ENCODE results near the gene ZSCAN18. TPM values are rescaled to one million over a fixed set of nuclear protein-coding genes. Genes with fewer than 3 reads are reported as not detected.

ZSCAN18 gene
- total and polyA plus RNA-seq, 9 of the 15 experiments (the other 6 are each of a cell fraction or from before 2014, with no cell fraction given), result 0.07 to 1.9 (median 0.31) TPM; not detected in 1

- BruUV-seq (replicated peaks), result no TSS peak
- Histone ChIP-seq H3K4me1 (replicated peaks in 1 of 2; ENCODE audit: control insufficient read depth in 2 of 2, insufficient read depth in 2 of 2, low read length in 2 of 2) (peaks cover 0 to 7% of the 10 kb centered on the region in 2 experiments; a peak in 1 of 5 replicates), H3K9me1 (ENCODE audit: control insufficient read depth, insufficient read depth, low read length) (no peaks in the 10 kb centered on the region), H3K27me3 (ENCODE audit: control insufficient read depth in 2 of 2, insufficient read depth in 2 of 2, low read length in 2 of 2) (no peaks in the 10 kb centered on the region), H3K9me3 (replicated peaks; ENCODE audit: control insufficient read depth, insufficient read depth, low read depth, low read length) (no peaks in the 10 kb centered on the region; the same call in 1 of the 2 replicates), H3K79me2 (ENCODE audit: control insufficient read depth, insufficient read depth, low read length) (no peaks in the 10 kb centered on the region), H2AFZ (ENCODE audit: low read depth, low read length) (no peak overlapping the region), H3K9ac (ENCODE audit: insufficient read depth in 1 of 2, low read depth in 2 of 2, low read length in 2 of 2) (no peak overlapping the region), H3K27ac (ENCODE audit: extremely low read depth, low read depth, low read length) (no peak overlapping the region), H3K36me3 (ENCODE audit: control insufficient read depth, insufficient read depth, low read length) (no peaks in the 10 kb centered on the region), H3K4me2 (ENCODE audit: insufficient read depth, low read length) (no peak overlapping the region), H4K20me1 (replicated peaks; ENCODE audit: control insufficient read depth, insufficient read depth, low read length) (no peaks in the 10 kb centered on the region), H3K4me3 (no peak overlapping the region)
- no peak for FAIRE-seq
- DNase-seq (ENCODE audit: extremely low read depth in 1 of 4, low spot score in 3 of 4), result no peak
- TF ChIP-seq LCOR (CRISPR knock-in tag; IDR thresholded peaks at IDR 0.05), result no peak
- TF ChIP-seq ZNF707 (CRISPR knock-in tag; conservative IDR thresholded peaks at IDR 0.05), result no peak
- TF ChIP-seq SP1 (CRISPR knock-in tag; IDR thresholded peaks at IDR 0.05), result no peak
- no peak for TF ChIP-seq ZZZ3 (IDR thresholded peaks at IDR 0.05)
- no peak for TF ChIP-seq PHB (CRISPR knock-in tag; IDR thresholded peaks at IDR 0.05)
- TF ChIP-seq E2F6 (IDR thresholded peaks at IDR 0.05; ENCODE audit: borderline replicate concordance in 1 of 2, extremely low read depth in 1 of 2, insufficient read depth in 1 of 2, insufficient read length in 1 of 2, low read depth in 1 of 2, low read length in 1 of 2, poor library complexity in 1 of 2, severe bottlenecking in 1 of 2), result no peak
- TF ChIP-seq NFRKB (IDR thresholded peaks at IDR 0.05; ENCODE audit: low read depth), result no peak
- TF ChIP-seq E2F1 (CRISPR knock-in tag; IDR thresholded peaks at IDR 0.05), result no peak
- TF ChIP-seq ARNT (IDR thresholded peaks at IDR 0.05), result no peak
- no peak for TF ChIP-seq NCOA2 (IDR thresholded peaks at IDR 0.05; ENCODE audit: partially characterized antibody in 2 of 2)
- TF ChIP-seq FOXP1 (CRISPR knock-in tag; IDR thresholded peaks at IDR 0.05), result no peak
- TF ChIP-seq HCFC1 (IDR thresholded peaks at IDR 0.05; ENCODE audit: low read depth, low read length), result no peak
- TF ChIP-seq CREB3 (tag; conservative IDR thresholded peaks at IDR 0.05; ENCODE audit: low read depth), result no peak
- no peak for TF ChIP-seq ZNF589 (CRISPR knock-in tag; IDR thresholded peaks at IDR 0.05; ENCODE audit: low read depth)
- no peak for TF ChIP-seq ZNF740 (CRISPR knock-in tag; IDR thresholded peaks at IDR 0.05)
- TF ChIP-seq ZNF740 (tag; IDR thresholded peaks at IDR 0.05), result no peak
- TF ChIP-seq SAP30 (IDR thresholded peaks at IDR 0.05; ENCODE audit: borderline replicate concordance, insufficient read depth, low read depth, low read length, poor library complexity, severe bottlenecking), result no peak
- no peak for TF ChIP-seq PURB (CRISPR knock-in tag; IDR thresholded peaks at IDR 0.05; ENCODE audit: low read depth)
- 0% methylated on average over 37 of the region's 69 CpGs for WGBS (ENCODE audit: insufficient coverage, low coverage, missing lambda C conversion rate)
- in situ Hi-C loops (cut with MboI) (no loop called here), intact Hi-C loops (cut with micrococcal nuclease) (no loop called here)
- CTCF ChIA-PET (ENCODE audit: low intra/inter-chr PET ratio), result no interaction called here
- POLR2A ChIA-PET, result no interaction called here
- ATAC-seq, result no peak
Measured at GRCh38 chr19:58084596-58085347, 13.3 kb downstream of the ZSCAN18 start.
